Hematopoietic multipotent progenitor cell treated with erythropoietin and hydrocortisone succinate and interleukin-3 and kit ligand, for 6 days (in vitro differentiated cells): ENCODE measurements around the gene RUNX3.

Experiments used
- DNase-seq: peaks from one replicate; pipeline ENCODE4 v3.0.0-alpha.2; 2015

RUNX3 gene

GRCh38 chr1:24928689-24929397 lies 1.2 kb downstream of the RUNX3 start:
- peak; percentile 57 for DNase-seq

GRCh38 chr1:24927988-24928688 lies 1.9 kb downstream of the RUNX3 start:
- peak; percentile 40 for DNase-seq

GRCh38 chr1:24927473-24927872 lies 2.6 kb downstream of the RUNX3 start:
- DNase-seq = no peak

- DNase-seq = peak; percentile 45
These were observed 3.4 kb downstream of the RUNX3 start for GRCh38 chr1:24926563-24927249.

DNA sequence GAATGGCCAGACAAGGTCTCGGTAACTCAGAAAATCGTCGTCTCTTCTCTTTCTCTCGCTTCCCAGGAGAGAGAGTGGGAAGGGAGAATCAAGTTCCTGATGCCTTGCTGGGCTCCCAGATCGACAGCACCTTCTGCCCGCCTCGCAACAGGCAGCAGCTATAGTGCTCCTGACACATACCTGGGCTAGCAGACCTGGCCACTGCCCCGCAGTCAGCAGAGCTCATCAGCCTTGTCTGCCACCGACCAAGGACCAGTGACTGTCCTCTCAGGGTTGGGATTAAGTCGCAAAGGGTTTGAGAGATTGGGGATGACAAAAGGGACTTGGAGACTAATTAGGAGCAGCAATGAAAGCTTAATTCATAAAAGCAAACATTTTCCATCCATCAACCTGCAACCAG lies 4.1 kb downstream of the RUNX3 start:
- DNase-seq = no peak

DNA sequence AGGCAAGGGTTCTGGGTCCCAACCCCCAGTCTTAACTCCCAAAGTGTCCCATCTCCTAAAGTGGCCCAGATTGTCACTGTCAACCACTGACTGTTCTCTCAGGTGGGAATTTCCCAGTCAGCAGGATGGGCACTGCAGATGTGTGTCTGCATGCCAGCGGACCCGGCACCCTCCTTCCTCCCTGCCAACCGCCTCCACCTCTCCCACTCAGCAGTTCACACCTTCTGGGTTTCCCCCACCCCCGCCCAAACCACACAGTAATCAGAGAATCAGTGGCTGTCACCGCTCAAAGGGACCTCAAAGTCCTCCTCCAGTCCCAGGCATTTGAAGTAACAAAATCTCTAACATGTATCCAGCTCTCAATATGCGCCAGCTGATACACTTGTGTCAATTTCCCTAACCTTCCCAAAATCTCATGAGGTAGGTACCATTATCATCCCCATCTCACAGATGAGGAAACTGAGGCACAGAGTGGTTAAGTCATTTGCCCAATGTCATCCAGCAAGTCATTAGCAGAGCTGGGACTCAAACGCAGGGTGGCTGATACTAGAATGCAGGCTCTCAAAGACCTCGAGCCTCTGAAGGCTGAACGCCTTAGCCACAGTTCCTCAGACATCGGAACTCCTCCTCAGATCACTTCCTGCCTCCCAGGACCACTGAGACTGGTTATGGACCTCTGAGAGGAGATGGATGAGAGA lies 4.8 kb downstream of the RUNX3 start:
- DNase-seq = no peak

GRCh38 chr1:24923485-24924113 lies 6.5 kb downstream of the RUNX3 start:
- DNase-seq = no peak

DNA sequence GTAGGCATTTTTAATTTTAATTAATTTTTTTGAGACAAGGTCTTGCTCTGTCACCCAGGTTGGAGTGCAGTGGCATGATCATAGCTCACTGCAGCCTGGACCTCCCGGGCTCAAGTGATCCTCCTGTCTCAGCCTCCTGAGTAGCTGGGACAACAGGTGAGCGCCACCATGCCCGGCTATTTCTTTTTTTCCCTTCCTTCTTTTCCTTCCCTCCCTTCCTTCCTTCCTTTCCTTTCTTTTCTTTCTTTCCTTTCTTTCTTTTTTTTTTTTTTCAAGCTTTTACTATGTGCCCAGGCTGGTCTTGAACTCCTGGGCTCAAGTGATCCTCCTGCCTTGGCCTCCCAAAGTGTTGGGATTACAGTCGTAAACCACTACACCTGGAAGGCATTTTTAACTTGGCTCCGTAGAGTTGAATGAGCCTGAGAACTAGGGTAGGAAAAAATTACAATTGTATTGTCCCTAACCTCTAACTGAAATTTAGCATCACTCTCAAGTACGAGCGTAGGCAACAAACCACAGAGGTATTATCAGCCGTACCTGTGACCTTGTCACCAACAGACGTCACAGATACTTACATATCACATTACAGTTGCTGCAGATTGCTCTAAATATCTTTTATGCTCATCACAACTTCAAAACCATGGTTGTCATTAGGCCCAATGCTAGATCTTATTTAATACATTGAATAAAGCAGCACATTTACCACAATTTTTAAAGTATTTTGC lies 8.0 kb downstream of the RUNX3 start:
- no peak for DNase-seq

GRCh38 chr1:24921412-24921811 lies 8.7 kb downstream of the RUNX3 start:
- no peak for DNase-seq

GRCh38 chr1:24920533-24920925 lies 9.5 kb downstream of the RUNX3 start:
- no peak for DNase-seq

DNA sequence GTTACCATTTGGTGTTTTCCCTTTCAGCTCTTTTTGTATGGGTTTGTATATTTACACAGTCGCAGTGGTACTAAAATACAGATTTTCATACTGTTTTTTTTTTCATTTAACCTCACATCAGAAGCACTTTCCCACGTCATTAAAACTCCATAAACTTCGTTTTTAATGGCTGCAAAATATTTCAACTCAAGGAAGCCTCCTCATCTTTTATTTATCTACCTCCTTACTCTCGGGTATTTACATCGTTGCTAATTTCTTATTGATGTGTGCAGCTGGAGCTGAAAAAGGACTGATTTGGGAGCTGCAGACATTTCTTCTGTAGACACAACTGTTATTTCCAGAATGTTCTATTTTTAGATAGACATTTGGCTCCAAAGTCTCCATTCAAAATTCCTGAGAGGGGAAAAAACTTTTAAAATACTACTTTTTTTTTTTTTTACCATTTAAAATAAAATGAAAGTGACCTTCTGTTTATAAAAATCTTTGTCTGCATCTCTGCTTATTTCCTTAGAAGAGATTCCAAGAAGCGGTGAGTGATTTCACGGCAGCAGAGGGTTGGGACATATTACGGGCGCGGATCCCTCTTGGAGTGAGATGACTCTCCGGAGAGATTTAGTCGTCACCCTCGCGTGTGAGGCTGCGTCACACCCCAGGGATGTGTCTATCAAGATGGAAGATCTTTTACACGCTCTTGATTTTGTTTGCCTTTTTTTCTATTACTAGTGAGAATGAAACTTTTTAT lies 10.1 kb downstream of the RUNX3 start:
- no peak for DNase-seq

GRCh38 chr1:24918995-24919605 lies 11.0 kb downstream of the RUNX3 start:
- DNase-seq = no peak

- no peak for DNase-seq
These were observed 11.7 kb downstream of the RUNX3 start for GRCh38 chr1:24918370-24918769.

DNA sequence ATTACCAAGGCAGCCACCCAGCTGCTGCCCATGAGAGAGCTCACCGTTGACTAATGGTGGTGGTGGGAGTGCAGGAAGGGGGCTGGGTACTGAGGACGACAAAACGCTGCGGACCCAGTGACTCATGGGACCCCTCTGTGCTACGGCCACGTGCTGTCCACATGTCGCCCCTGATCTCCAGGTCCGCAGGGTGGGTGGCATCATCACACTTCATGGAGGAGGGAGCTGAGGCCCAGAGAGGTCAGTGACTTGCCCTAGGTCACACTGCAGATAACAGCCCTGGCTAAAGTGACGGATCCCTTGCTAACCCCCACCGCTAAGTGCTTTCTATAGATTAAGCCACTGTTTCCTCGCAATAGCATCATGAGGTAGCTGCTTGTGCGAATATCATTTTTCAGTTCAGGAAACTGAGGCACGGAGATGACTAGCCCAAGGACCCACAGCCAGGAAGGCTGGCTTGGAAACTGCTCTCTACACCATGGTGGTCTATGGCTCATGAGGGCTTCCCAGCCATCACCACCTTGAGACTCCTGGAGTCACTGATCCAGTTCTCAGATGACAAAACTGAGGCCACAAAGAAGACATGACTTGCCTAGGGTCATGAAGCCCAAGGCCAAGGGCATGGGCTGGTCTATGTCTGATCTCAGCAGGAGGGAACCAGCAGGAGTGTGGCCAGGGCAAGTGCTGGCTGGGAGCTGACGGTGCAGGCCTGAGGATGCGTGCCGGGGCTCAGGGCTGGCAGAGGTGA lies 12.6 kb downstream of the RUNX3 start:
- no peak for DNase-seq

- DNase-seq = no peak
These were observed 14.1 kb downstream of the RUNX3 start for GRCh38 chr1:24915816-24916602.

DNA sequence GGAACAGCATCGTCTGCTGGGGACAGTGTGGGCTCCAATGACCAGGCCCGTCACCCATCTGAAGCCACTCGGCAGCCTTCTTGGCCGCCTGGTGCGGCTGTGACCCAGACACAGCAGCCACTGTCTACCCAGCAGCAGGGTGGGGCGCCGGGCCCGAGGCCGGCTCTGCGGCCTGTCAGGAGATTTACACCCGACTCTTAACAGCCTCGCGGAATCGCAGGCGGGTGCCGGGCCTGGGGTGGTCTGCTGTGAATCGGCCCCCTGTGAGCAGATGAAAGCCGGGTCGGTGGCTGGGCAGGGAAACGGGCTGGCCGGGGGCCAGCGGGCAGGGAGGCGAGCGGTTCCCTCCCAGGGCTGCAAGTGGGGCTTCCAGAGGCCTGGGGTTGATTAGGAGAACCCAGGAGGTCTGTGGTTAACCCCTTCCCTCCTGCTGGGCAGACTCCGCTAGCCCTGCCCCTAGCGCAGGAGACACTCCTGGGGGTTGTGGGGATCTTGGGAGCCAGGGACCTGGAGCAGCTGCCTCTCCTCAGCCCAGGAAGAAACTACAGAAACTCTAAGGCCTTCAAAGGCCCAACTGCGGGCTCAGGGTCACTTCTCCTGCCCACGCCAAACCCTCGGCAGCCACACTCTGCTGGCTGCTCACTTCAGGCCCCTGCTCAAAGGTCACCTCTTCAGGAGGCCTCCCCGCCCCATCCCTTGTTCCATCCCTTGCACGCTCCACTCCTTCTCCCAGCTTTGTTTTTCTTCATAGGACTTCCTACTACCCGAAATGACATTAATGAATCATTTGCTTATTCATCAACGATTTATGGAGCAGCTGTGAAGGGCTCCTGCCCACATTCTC lies 15.6 kb downstream of the RUNX3 start:
- no peak for DNase-seq

GRCh38 chr1:24913616-24914225 lies 16.4 kb downstream of the RUNX3 start:
- DNase-seq = no peak

- no peak for DNase-seq
These were observed 16.8 kb downstream of the RUNX3 start for GRCh38 chr1:24913274-24913604.
